Measurements from ENCODE around the gene BRCA2. TPM values are rescaled to one million over a fixed set of nuclear protein-coding genes. Genes with fewer than 3 reads are reported as not detected.

BRCA2 gene
- total and polyA plus RNA-seq, 9 of the 15 experiments (the other 6 are each of a cell fraction or from before 2014, with no cell fraction given) = 4.1 to 17.3 (median 5.8) TPM

GRCh38 chr13:32316028-32316339 is 676 bp downstream of the BRCA2 start:
- peak overlapping the region; percentile 98 for H2AFZ ChIP-seq (ENCODE audit: low read depth, low read length)
- H3K27me3 ChIP-seq (ENCODE audit: control insufficient read depth in 2 of 2, insufficient read depth in 2 of 2, low read length in 2 of 2) = no peaks in the 10 kb centered on the region
- H3K79me2 ChIP-seq (ENCODE audit: control insufficient read depth, insufficient read depth, low read length) = peaks cover 20% of the 10 kb centered on the region
- no peaks in the 10 kb centered on the region for H3K9me1 ChIP-seq (ENCODE audit: control insufficient read depth, insufficient read depth, low read length)
- H3K9ac ChIP-seq (ENCODE audit: insufficient read depth in 1 of 2, low read depth in 2 of 2, low read length in 2 of 2) = peak overlapping the region; percentile 93 to 99; a peak in 3 of 4 replicates
- no peak for FAIRE-seq
- ChIA-PET POLR2A (interaction anchor here (0.6 to 1.9 kb wide), 11 partner anchors 10 to 1227 kb away, joined by 3 to 9 read pairs (median 4); partner anchors contain the start of gene N4BP2L2), CTCF (ENCODE audit: low intra/inter-chr PET ratio) (no interaction called here)
- peak overlapping the region; percentile 89 for H3K4me2 ChIP-seq (ENCODE audit: insufficient read depth, low read length)
- no peak for DNase-seq (ENCODE audit: extremely low read depth in 1 of 4, low spot score in 3 of 4)
- peak overlapping the region; percentile 50 for H3K4me3 ChIP-seq
- in situ Hi-C loops (cut with MboI) = loop anchor here (25.0 kb wide), 1 partner anchor 404 kb away; no protein-coding TSS in a partner anchor
- H3K4me1 ChIP-seq (replicated peaks in 1 of 2; ENCODE audit: control insufficient read depth in 2 of 2, insufficient read depth in 2 of 2, low read length in 2 of 2) = peaks cover 0 to 11% of the 10 kb centered on the region in 2 experiments; a peak in 2 of 5 replicates
- no TSS peak for BruUV-seq (replicated peaks)
- intact Hi-C loops (cut with micrococcal nuclease) = no loop called here
- peak; percentile 68 for ATAC-seq
- peaks cover 22% of the 10 kb centered on the region; the same call in 2 of the 3 replicates for H3K36me3 ChIP-seq (ENCODE audit: control insufficient read depth, insufficient read depth, low read length)
- WGBS (ENCODE audit: insufficient coverage, low coverage, missing lambda C conversion rate) = 2% methylated on average over 13 of the region's 13 CpGs
- no peaks in the 10 kb centered on the region for H3K9me3 ChIP-seq (replicated peaks; ENCODE audit: control insufficient read depth, insufficient read depth, low read depth, low read length)
- H4K20me1 ChIP-seq (replicated peaks; ENCODE audit: control insufficient read depth, insufficient read depth, low read length) = no peaks in the 10 kb centered on the region
- peak overlapping the region; percentile 92 for H3K27ac ChIP-seq (ENCODE audit: extremely low read depth, low read depth, low read length)
- TF ChIP-seq ZNF165 (CRISPR knock-in tag; IDR thresholded peaks at IDR 0.05; ENCODE audit: borderline replicate concordance) = no peak
- TF ChIP-seq ZNF639 (CRISPR knock-in tag; conservative IDR thresholded peaks at IDR 0.05 in 1 of 2, IDR thresholded peaks at IDR 0.05 in 1 of 2) = no peak
- no peak for TF ChIP-seq CBFA2T2 (conservative IDR thresholded peaks at IDR 0.05)
- no peak for TF ChIP-seq ZC3H8 (IDR thresholded peaks at IDR 0.05)
- TF ChIP-seq PURB (CRISPR knock-in tag; IDR thresholded peaks at IDR 0.05; ENCODE audit: low read depth) = no peak
- no peak for TF ChIP-seq E2F4 (CRISPR knock-in tag; IDR thresholded peaks at IDR 0.05; ENCODE audit: low read depth)
- TF ChIP-seq SMARCE1 (IDR thresholded peaks at IDR 0.05) = no peak
- TF ChIP-seq CEBPB (tag; IDR thresholded peaks at IDR 0.05) = peak; percentile 35; the same call in 1 of the 2 replicates
- TF ChIP-seq ZNF274 (IDR thresholded peaks at IDR 0.05; ENCODE audit: borderline replicate concordance, low read depth, low read length) = no peak
- TF ChIP-seq FOXA3 (CRISPR knock-in tag; conservative IDR thresholded peaks at IDR 0.05 in 1 of 2, IDR thresholded peaks at IDR 0.05 in 1 of 2) = no peak
- no peak for TF ChIP-seq HINFP (tag; conservative IDR thresholded peaks at IDR 0.05; ENCODE audit: low read depth)
- TF ChIP-seq BHLHE40 (IDR thresholded peaks at IDR 0.05; ENCODE audit: low read length) = peak; percentile 34; the same call in 1 of the 2 replicates
- no peak for TF ChIP-seq HDAC8 (tag; IDR thresholded peaks at IDR 0.05)
- no peak for TF ChIP-seq HDAC2 (IDR thresholded peaks at IDR 0.05)
